AG09319 (cell line): ENCODE results near the gene OPRL1.
"Not testable (repeated sequence)": the region's sequence is repeated elsewhere in the genome, so short reads cannot be mapped to it uniquely, and the experiment has no call there.

Source experiments
- DNase-seq: peaks from one replicate; pipeline ENCODE4 v3.0.0-alpha.2; 2010; ENCODE audit warnings: low read depth; ENCODE audit errors: extremely low read depth
- TF ChIP-seq, protein P1 (sequence below): IDR thresholded peaks from 2 replicates; pipeline ENCODE4 v1.5.1; 2011; ENCODE audit warnings: low read depth, mild to moderate bottlenecking, inconsistent platforms, low read length, moderate library complexity

Gene OPRL1

GRCh38 chr20:64083804-64084684, 4.2 kb downstream of the OPRL1 start, which contains the start of gene LKAAEAR1:
Gene LKAAEAR1, minus strand, starts transcription at chr20:64084398. Its CDS starts 179 bp downstream, at chr20:64084219.
- TF ChIP-seq, protein P1, sequence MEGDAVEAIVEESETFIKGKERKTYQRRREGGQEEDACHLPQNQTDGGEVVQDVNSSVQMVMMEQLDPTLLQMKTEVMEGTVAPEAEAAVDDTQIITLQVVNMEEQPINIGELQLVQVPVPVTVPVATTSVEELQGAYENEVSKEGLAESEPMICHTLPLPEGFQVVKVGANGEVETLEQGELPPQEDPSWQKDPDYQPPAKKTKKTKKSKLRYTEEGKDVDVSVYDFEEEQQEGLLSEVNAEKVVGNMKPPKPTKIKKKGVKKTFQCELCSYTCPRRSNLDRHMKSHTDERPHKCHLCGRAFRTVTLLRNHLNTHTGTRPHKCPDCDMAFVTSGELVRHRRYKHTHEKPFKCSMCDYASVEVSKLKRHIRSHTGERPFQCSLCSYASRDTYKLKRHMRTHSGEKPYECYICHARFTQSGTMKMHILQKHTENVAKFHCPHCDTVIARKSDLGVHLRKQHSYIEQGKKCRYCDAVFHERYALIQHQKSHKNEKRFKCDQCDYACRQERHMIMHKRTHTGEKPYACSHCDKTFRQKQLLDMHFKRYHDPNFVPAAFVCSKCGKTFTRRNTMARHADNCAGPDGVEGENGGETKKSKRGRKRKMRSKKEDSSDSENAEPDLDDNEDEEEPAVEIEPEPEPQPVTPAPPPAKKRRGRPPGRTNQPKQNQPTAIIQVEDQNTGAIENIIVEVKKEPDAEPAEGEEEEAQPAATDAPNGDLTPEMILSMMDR, result no peak
- DNase-seq, result no peak

GRCh38 chr20:64084685-64085152, 4.8 kb downstream of the OPRL1 start:
- DNase-seq, result no peak
- TF ChIP-seq, protein P1, result no peak

DNA sequence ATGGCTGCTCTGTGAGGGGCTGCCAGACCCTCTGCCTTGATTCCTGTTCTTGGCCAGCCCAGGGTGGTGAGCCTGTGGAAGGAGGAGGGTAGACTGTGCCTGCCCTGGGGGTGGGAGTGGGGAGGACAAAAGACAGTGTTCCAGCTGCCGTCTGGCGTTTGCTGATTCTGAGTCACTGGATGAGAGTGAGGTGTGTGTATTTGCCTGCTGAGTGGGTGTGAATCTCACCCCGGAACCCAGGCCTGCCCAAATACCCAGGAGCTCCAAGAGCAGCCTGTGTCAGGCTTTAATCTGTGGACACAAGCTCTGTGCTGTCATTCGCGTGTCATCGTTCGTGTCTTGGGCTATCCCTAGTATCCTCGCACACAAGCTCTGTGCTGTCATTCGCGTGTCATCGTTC, 6.9 kb downstream of the OPRL1 start:
- DNase-seq, result no peak
- TF ChIP-seq, protein P1, result no peak

DNA sequence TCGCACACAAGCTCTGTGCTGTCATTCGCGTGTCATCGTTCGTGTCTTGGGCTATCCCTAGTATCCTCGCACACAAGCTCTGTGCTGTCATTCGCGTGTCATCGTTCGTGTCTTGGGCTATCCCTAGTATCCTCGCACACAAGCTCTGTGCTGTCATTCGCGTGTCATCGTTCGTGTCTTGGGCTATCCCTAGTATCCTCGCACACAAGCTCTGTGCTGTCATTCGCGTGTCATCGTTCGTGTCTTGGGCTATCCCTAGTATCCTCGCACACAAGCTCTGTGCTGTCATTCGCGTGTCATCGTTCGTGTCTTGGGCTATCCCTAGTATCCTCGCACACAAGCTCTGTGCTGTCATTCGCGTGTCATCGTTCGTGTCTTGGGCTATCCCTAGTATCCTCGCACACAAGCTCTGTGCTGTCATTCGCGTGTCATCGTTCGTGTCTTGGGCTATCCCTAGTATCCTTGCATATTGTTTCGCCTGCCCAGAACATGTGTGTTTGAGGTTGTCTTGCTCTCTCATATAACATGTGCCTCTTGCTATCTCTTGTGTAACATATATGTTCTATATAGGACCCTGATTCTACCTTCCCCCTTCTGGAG, 7.4 kb downstream of the OPRL1 start:
- not testable (repeated sequence) for DNase-seq

- DNase-seq, result not testable (repeated sequence)
Observed at GRCh38 chr20:64088586-64088985, 8.7 kb downstream of the OPRL1 start.

DNA sequence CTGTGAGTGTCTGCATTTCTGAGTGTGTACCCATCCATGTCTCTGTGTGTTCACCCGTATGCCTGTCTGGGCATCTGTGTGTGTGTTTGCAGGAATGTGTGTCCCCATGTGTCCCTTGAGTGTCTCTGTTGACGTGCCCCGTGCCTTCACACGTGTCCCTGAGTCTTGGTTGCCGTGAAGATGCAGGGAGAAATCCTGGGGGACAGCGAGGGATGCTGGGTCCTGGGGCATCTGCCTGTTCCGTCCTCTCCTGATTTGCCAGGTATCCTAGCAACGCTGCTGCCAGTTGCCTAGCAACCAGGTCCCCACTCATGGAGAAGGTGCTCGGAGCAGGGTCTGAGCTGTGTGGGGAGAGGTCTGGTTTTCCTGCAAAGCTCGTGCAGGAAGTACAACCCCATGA, 10.3 kb downstream of the OPRL1 start:
- TF ChIP-seq, protein P1, result no peak
- DNase-seq, result no peak

DNA sequence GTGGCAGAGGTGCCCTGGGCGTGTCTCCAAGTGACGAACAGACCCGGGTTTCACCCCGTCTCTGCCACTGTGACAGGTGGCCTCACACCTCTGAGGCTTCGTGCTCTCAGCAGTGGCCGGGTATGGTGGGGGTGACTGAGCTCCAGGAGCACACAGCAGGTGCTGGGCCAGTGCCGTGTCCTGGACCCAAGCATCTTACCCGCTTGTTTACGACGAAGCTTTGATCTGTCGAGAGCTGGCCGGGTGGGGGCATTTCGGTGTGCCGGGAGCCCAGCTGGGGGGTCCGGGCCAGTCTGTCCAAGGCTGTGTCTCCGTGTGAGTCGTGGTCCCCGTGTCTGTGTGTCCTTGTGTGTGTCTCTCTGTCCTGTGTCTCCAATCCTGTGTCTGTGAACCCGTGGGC, 11.5 kb downstream of the OPRL1 start:
- DNase-seq, result no peak
- TF ChIP-seq, protein P1, result no peak

- no peak for DNase-seq
- TF ChIP-seq, protein P1, result no peak
Observed at GRCh38 chr20:64091770-64092169, 11.9 kb downstream of the OPRL1 start.
